Activated CD4-positive, CD25-positive, alpha-beta regulatory T cell treated with anti-CD3 and anti-CD28 coated beads, Interleukin-2, amount 50 U/mL, for 16 hours (primary cell): ENCODE data around the gene LRRC56.

ENCODE experiments used
- DNase-seq: peaks from one replicate; pipeline ENCODE4 v3.0.0-alpha.2; 2020; ENCODE audit warnings: low read depth, low spot score

LRRC56 gene

GRCh38 chr11:574632-575312 is 37.4 kb downstream of the LRRC56 start:
- DNase-seq = no peak

GRCh38 chr11:575313-575995 is 38.1 kb downstream of the LRRC56 start:
- no peak for DNase-seq

- DNase-seq = peak; percentile 87
Observed at GRCh38 chr11:575996-576768, 38.9 kb downstream of the LRRC56 start, which contains the start of gene PHRF1. Gene PHRF1 (plus strand): TSS chr11:576470. CDS start chr11:581513, 5,043 bp downstream.

GRCh38 chr11:576811-577610 is 39.7 kb downstream of the LRRC56 start:
- no peak for DNase-seq

GRCh38 chr11:577611-577894 is 40.2 kb downstream of the LRRC56 start:
- no peak for DNase-seq

GRCh38 chr11:578276-579035 is 41.1 kb downstream of the LRRC56 start:
- DNase-seq = no peak

GRCh38 chr11:579830-580601 is 42.7 kb downstream of the LRRC56 start:
- DNase-seq = no peak

GRCh38 chr11:581342-581741 is 44.0 kb downstream of the LRRC56 start:
- no peak for DNase-seq

GRCh38 chr11:581752-582151 is 44.4 kb downstream of the LRRC56 start:
- DNase-seq = no peak

- no peak for DNase-seq
Observed at GRCh38 chr11:584287-584686, 47.0 kb downstream of the LRRC56 start.

- DNase-seq = no peak
Observed at GRCh38 chr11:586376-587316, 49.3 kb downstream of the LRRC56 start.

- DNase-seq = no peak
Observed at GRCh38 chr11:587546-587945, 50.2 kb downstream of the LRRC56 start.

- no peak for DNase-seq
Observed at GRCh38 chr11:587978-588380, 50.7 kb downstream of the LRRC56 start.

- DNase-seq = no peak
Observed at GRCh38 chr11:589798-590197, 52.5 kb downstream of the LRRC56 start.

GRCh38 chr11:590997-591396 is 53.7 kb downstream of the LRRC56 start:
- DNase-seq = no peak

- no peak for DNase-seq
Observed at GRCh38 chr11:592501-592900, 55.2 kb downstream of the LRRC56 start.

- DNase-seq = no peak
Observed at GRCh38 chr11:592918-593317, 55.6 kb downstream of the LRRC56 start.

- DNase-seq = no peak
Observed at GRCh38 chr11:593347-593746, 56.0 kb downstream of the LRRC56 start.

- no peak for DNase-seq
Observed at GRCh38 chr11:595400-595799, 58.1 kb downstream of the LRRC56 start.
